ENCODE data around the gene NCK2.

- TF ChIP-seq CTCF (IDR thresholded peaks at IDR 0.05; ENCODE audit: poor library complexity) (no peak), EZH2 (IDR thresholded peaks at IDR 0.05; ENCODE audit: borderline replicate concordance) (no peak)
Observed at GRCh38 chr2:105820151-105820550, 75.4 kb downstream of the NCK2 start.
